Panc1 (cell line): Measurements from ENCODE around the gene AOAH.

ENCODE experiments used
- CTCF ChIP-seq: fragments of 450-650 bp; IDR thresholded peaks from 2 replicates; pipeline ENCODE4 v1.5.1; 2017; ENCODE audit warnings: mild to moderate bottlenecking
- POLR2AphosphoS5 ChIP-seq: IDR thresholded peaks from 2 replicates; pipeline ENCODE4 v1.6.1; 2012; ENCODE audit warnings: mild to moderate bottlenecking, low read depth, low read length, moderate library complexity
- REST ChIP-seq, 2 experiments: IDR thresholded peaks; 2 replicates each; pipeline ENCODE4 v1.6.1; 2011 to 2012; ENCODE audit warnings: low read depth in 2 of 2, control low read depth in 1 of 2, low read length in 1 of 2, mild to moderate bottlenecking in 1 of 2, moderate library complexity in 1 of 2; ENCODE audit not compliant: insufficient read depth in 1 of 2
- SIN3A ChIP-seq: IDR thresholded peaks from 2 replicates; pipeline ENCODE4 v1.6.1; 2012; ENCODE audit warnings: low read depth, mild to moderate bottlenecking, low read length, moderate library complexity, borderline replicate concordance; ENCODE audit not compliant: insufficient read depth
- TCF7L2 ChIP-seq: IDR thresholded peaks from 2 replicates; pipeline ENCODE4 v1.6.1; 2011; ENCODE audit warnings: mild to moderate bottlenecking, low read depth, low read length, inconsistent platforms

- no peak for TF ChIP-seq CTCF
- no peak for TF ChIP-seq TCF7L2
- TF ChIP-seq POLR2AphosphoS5 = no peak
- TF ChIP-seq REST (IDR thresholded peaks at IDR 0.05; ENCODE audit: insufficient read depth in 1 of 2, low read depth in 2 of 2, low read length in 1 of 2) = no peak
- TF ChIP-seq SIN3A = no peak
Measured at GRCh38 chr7:36732806-36733205, 8.5 kb upstream of the AOAH start.
